SK-N-SH (cell line): ENCODE measurements around the gene PLIN5.

Experiments used
- ELF1 ChIP-seq: IDR thresholded peaks from 2 replicates; pipeline ENCODE4 v1.4.0; 2012
- EZH2phosphoT487 ChIP-seq: fragments of 200-600 bp; sonication (generic); IDR thresholded peaks from 2 replicates; pipeline ENCODE4 v1.6.1; 2017; ENCODE audit warnings: low read depth, mixed run types, mild to moderate bottlenecking, antibody characterized with exemption, moderate library complexity, borderline replicate concordance
- GABPA ChIP-seq: IDR thresholded peaks from 2 replicates; pipeline ENCODE4 v1.4.0; 2012; ENCODE audit warnings: low read depth, mild to moderate bottlenecking
- POLR2AphosphoS5 ChIP-seq: IDR thresholded peaks from 2 replicates; pipeline ENCODE4 v1.6.1; 2012; ENCODE audit warnings: low read depth, low read length
- RAD21 ChIP-seq: IDR thresholded peaks from 2 replicates; pipeline ENCODE4 v1.6.1; 2012; ENCODE audit warnings: mild to moderate bottlenecking, low read length
- SIN3A ChIP-seq: IDR thresholded peaks from 2 replicates; pipeline ENCODE4 v1.6.1; 2012; ENCODE audit warnings: low read depth, mild to moderate bottlenecking, low read length, moderate library complexity, borderline replicate concordance
- SMC3 ChIP-seq: IDR thresholded peaks from 2 replicates; pipeline ENCODE4 v1.6.1; 2012; ENCODE audit warnings: low read depth, low read length, improper control_type of control experiment
- TCF12 ChIP-seq: IDR thresholded peaks from 2 replicates; pipeline ENCODE4 v1.4.0; 2012
- TF ChIP-seq, protein P1 (sequence below): fragments of 200-600 bp; sonication (generic); IDR thresholded peaks from 2 replicates; pipeline ENCODE4 v1.6.1; 2017; ENCODE audit warnings: antibody characterized with exemption, mild to moderate bottlenecking, moderate library complexity
- TF ChIP-seq, protein P2 (sequence below): IDR thresholded peaks from 2 replicates; pipeline ENCODE4 v1.4.0; 2012; ENCODE audit warnings: low read depth
- TF ChIP-seq, protein P3 (sequence below): IDR thresholded peaks from 2 replicates; pipeline ENCODE4 v1.6.1; 2012; ENCODE audit warnings: mild to moderate bottlenecking, low read depth, low read length, moderate library complexity

DNA sequence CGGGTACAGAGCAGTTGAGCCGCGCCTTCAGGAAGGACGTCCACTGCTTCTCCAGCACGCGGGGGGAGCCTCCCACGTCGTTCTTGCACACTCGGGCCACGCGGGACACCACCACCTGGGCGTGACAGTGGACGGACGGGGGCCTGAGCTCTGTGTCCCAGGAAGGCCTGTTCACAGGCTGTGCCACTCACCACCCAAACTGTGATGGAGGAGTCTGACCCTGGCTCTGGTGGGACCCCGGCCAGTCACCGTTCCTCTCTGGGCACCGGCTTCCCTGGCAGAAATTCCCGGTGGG, 17.4 kb upstream of the PLIN5 start:
- TF ChIP-seq POLR2AphosphoS5 (no peak), EZH2phosphoT487 (no peak), RAD21 (no peak), SMC3 (no peak), TCF12 (no peak), SIN3A (no peak), GABPA (no peak), ELF1 (no peak)
- TF ChIP-seq, protein P1, sequence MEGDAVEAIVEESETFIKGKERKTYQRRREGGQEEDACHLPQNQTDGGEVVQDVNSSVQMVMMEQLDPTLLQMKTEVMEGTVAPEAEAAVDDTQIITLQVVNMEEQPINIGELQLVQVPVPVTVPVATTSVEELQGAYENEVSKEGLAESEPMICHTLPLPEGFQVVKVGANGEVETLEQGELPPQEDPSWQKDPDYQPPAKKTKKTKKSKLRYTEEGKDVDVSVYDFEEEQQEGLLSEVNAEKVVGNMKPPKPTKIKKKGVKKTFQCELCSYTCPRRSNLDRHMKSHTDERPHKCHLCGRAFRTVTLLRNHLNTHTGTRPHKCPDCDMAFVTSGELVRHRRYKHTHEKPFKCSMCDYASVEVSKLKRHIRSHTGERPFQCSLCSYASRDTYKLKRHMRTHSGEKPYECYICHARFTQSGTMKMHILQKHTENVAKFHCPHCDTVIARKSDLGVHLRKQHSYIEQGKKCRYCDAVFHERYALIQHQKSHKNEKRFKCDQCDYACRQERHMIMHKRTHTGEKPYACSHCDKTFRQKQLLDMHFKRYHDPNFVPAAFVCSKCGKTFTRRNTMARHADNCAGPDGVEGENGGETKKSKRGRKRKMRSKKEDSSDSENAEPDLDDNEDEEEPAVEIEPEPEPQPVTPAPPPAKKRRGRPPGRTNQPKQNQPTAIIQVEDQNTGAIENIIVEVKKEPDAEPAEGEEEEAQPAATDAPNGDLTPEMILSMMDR: no peak
- TF ChIP-seq, protein P2, sequence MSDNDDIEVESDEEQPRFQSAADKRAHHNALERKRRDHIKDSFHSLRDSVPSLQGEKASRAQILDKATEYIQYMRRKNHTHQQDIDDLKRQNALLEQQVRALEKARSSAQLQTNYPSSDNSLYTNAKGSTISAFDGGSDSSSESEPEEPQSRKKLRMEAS: no peak
- TF ChIP-seq, protein P3, sequence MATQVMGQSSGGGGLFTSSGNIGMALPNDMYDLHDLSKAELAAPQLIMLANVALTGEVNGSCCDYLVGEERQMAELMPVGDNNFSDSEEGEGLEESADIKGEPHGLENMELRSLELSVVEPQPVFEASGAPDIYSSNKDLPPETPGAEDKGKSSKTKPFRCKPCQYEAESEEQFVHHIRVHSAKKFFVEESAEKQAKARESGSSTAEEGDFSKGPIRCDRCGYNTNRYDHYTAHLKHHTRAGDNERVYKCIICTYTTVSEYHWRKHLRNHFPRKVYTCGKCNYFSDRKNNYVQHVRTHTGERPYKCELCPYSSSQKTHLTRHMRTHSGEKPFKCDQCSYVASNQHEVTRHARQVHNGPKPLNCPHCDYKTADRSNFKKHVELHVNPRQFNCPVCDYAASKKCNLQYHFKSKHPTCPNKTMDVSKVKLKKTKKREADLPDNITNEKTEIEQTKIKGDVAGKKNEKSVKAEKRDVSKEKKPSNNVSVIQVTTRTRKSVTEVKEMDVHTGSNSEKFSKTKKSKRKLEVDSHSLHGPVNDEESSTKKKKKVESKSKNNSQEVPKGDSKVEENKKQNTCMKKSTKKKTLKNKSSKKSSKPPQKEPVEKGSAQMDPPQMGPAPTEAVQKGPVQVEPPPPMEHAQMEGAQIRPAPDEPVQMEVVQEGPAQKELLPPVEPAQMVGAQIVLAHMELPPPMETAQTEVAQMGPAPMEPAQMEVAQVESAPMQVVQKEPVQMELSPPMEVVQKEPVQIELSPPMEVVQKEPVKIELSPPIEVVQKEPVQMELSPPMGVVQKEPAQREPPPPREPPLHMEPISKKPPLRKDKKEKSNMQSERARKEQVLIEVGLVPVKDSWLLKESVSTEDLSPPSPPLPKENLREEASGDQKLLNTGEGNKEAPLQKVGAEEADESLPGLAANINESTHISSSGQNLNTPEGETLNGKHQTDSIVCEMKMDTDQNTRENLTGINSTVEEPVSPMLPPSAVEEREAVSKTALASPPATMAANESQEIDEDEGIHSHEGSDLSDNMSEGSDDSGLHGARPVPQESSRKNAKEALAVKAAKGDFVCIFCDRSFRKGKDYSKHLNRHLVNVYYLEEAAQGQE: no peak
